Ishikawa (cell line): ENCODE results near the gene ROM1.

ENCODE experiments used
- EP300 ChIP-seq: IDR thresholded peaks from 2 replicates; pipeline ENCODE4 v1.6.1; 2012; ENCODE audit warnings: borderline replicate concordance
- FOXM1 ChIP-seq: IDR thresholded peaks from 2 replicates; pipeline ENCODE4 v1.6.1; 2012; ENCODE audit warnings: low read depth, borderline replicate concordance
- RAD21 ChIP-seq: IDR thresholded peaks from 2 replicates; pipeline ENCODE4 v1.6.1; 2012; ENCODE audit warnings: low read depth
- REST ChIP-seq: IDR thresholded peaks from 2 replicates; pipeline ENCODE4 v1.6.1; 2012; ENCODE audit warnings: low read depth, mild to moderate bottlenecking
- TEAD4 ChIP-seq: IDR thresholded peaks from 2 replicates; pipeline ENCODE4 v1.6.1; 2012
- USF1 ChIP-seq: IDR thresholded peaks from 2 replicates; pipeline ENCODE4 v1.6.1; 2012
- YY1 ChIP-seq: IDR thresholded peaks from 2 replicates; pipeline ENCODE4 v1.6.1; 2012; ENCODE audit warnings: low read depth

- no peak for TF ChIP-seq YY1
- no peak for TF ChIP-seq RAD21
- TF ChIP-seq EP300, result no peak
- TF ChIP-seq REST, result no peak
- TF ChIP-seq USF1, result no peak
- TF ChIP-seq FOXM1, result no peak
- TF ChIP-seq TEAD4, result no peak
Measured at GRCh38 chr11:62621027-62621566, 8.0 kb downstream of the ROM1 start.
